Measurements from ENCODE around the gene CCDC192.
A peak's percentile ranks its signal among the peaks of the same experiment; 100 is the strongest.

CCDC192 gene

GRCh38 chr5:127885176-127885575 lies 182.0 kb downstream of the CCDC192 start:
- DNase-seq (ENCODE audit: low read depth): no peak

- no peak for DNase-seq (ENCODE audit: low read depth)
Observed at GRCh38 chr5:127886081-127886480, 182.9 kb downstream of the CCDC192 start.

- no peak for DNase-seq (ENCODE audit: low read depth)
Observed at GRCh38 chr5:127887282-127887681, 184.1 kb downstream of the CCDC192 start.

GRCh38 chr5:127891942-127892341 lies 188.8 kb downstream of the CCDC192 start:
- no peak for DNase-seq (ENCODE audit: low read depth)

GRCh38 chr5:127892467-127893207 lies 189.4 kb downstream of the CCDC192 start:
- no peak for DNase-seq (ENCODE audit: low read depth)

GRCh38 chr5:127893232-127893631 lies 190.0 kb downstream of the CCDC192 start:
- DNase-seq (ENCODE audit: low read depth): no peak

GRCh38 chr5:127894461-127894860 lies 191.3 kb downstream of the CCDC192 start:
- DNase-seq (ENCODE audit: low read depth): no peak

- peak; percentile 20 for DNase-seq (ENCODE audit: low read depth)
Observed at GRCh38 chr5:127898551-127899213, 195.5 kb downstream of the CCDC192 start.

GRCh38 chr5:127899214-127899610 lies 196.0 kb downstream of the CCDC192 start:
- DNase-seq (ENCODE audit: low read depth): no peak

- DNase-seq (ENCODE audit: low read depth): no peak
Observed at GRCh38 chr5:127906562-127907204, 203.5 kb downstream of the CCDC192 start.

GRCh38 chr5:127907907-127908306 lies 204.7 kb downstream of the CCDC192 start:
- DNase-seq (ENCODE audit: low read depth): no peak

- DNase-seq (ENCODE audit: low read depth): no peak
Observed at GRCh38 chr5:127909066-127909465, 205.9 kb downstream of the CCDC192 start.

- no peak for DNase-seq (ENCODE audit: low read depth)
Observed at GRCh38 chr5:127909821-127910220, 206.6 kb downstream of the CCDC192 start.

GRCh38 chr5:127910307-127910956 lies 207.2 kb downstream of the CCDC192 start:
- no peak for DNase-seq (ENCODE audit: low read depth)

- DNase-seq (ENCODE audit: low read depth): no peak
Observed at GRCh38 chr5:127911619-127912018, 208.4 kb downstream of the CCDC192 start.

- DNase-seq (ENCODE audit: low read depth): no peak
Observed at GRCh38 chr5:127912411-127912810, 209.2 kb downstream of the CCDC192 start.

- no peak for DNase-seq (ENCODE audit: low read depth)
Observed at GRCh38 chr5:127916885-127917573, 213.8 kb downstream of the CCDC192 start.

- no peak for DNase-seq (ENCODE audit: low read depth)
Observed at GRCh38 chr5:127919006-127919796, 216.0 kb downstream of the CCDC192 start.

- DNase-seq (ENCODE audit: low read depth): no peak
Observed at GRCh38 chr5:127919818-127920217, 216.6 kb downstream of the CCDC192 start.

- DNase-seq (ENCODE audit: low read depth): no peak
Observed at GRCh38 chr5:127920936-127921335, 217.7 kb downstream of the CCDC192 start.

- DNase-seq (ENCODE audit: low read depth): no peak
Observed at GRCh38 chr5:127922603-127923002, 219.4 kb downstream of the CCDC192 start.

All from activated T-cell treated with anti-CD3 and anti-CD28 coated beads for 48 hours (primary cell).